HEK293 (cell line): ENCODE measurements around the gene EVI2B.

ENCODE experiments used
- CTCF ChIP-seq: fragments of 450-650 bp; formaldehyde crosslinking; IDR thresholded peaks from 2 replicates; pipeline ENCODE4 v1.5.1; 2016; ENCODE audit warnings: missing biosample characterization, missing genetic modification characterization
- HOXA7 ChIP-seq: sonication (generic); formaldehyde crosslinking; IDR thresholded peaks from 2 replicates; pipeline ENCODE4 v1.8.1; 2022; ENCODE audit warnings: missing genetic modification reagents, borderline replicate concordance
- MZF1 ChIP-seq: fragments of 450-650 bp; formaldehyde crosslinking; IDR thresholded peaks from 2 replicates; pipeline ENCODE4 v1.5.1; 2017; ENCODE audit warnings: missing biosample characterization, missing genetic modification characterization, borderline replicate concordance
- REST ChIP-seq: fragments of 450-650 bp; formaldehyde crosslinking; IDR thresholded peaks from 2 replicates; pipeline ENCODE4 v1.5.1; 2016; ENCODE audit warnings: missing biosample characterization, missing genetic modification characterization
- YY1 ChIP-seq: fragments of 450-650 bp; formaldehyde crosslinking; IDR thresholded peaks from 2 replicates; pipeline ENCODE4 v1.5.1; 2018; ENCODE audit warnings: missing biosample characterization, missing genetic modification characterization
- ZFP3 ChIP-seq: fragments of 450-650 bp; formaldehyde crosslinking; IDR thresholded peaks from 2 replicates; pipeline ENCODE4 v1.5.1; 2016; ENCODE audit warnings: low read depth, missing biosample characterization, missing genetic modification characterization
- ZFP41 ChIP-seq: fragments of 450-650 bp; formaldehyde crosslinking; IDR thresholded peaks from 2 replicates; pipeline ENCODE4 v1.5.1; 2016; ENCODE audit warnings: missing biosample characterization, missing genetic modification characterization, borderline replicate concordance
- ZNF146 ChIP-seq: fragments of 450-650 bp; formaldehyde crosslinking; IDR thresholded peaks from 2 replicates; pipeline ENCODE4 v1.5.1; 2016; ENCODE audit warnings: missing biosample characterization, missing genetic modification characterization
- ZNF19 ChIP-seq: fragments of 450-650 bp; formaldehyde crosslinking; IDR thresholded peaks from 2 replicates; pipeline ENCODE4; 2016; ENCODE audit warnings: missing biosample characterization, missing genetic modification characterization, low read depth
- ZNF596 ChIP-seq: fragments of 450-650 bp; IDR thresholded peaks from 2 replicates; pipeline ENCODE4 v1.5.0; 2018; ENCODE audit warnings: missing biosample characterization, mild to moderate bottlenecking, missing genetic modification characterization, moderate library complexity
- TF ChIP-seq, protein P1 (sequence below): fragments of 450-650 bp; formaldehyde crosslinking; IDR thresholded peaks from 2 replicates; pipeline ENCODE4 v1.5.1; 2016; ENCODE audit warnings: missing biosample characterization, missing genetic modification characterization, low read depth

- TF ChIP-seq HOXA7 (no peak), ZFP3 (no peak), ZNF596 (tag by site-specific recombination) (no peak), CTCF (no peak), ZFP41 (tag by site-specific recombination) (no peak), REST (tag by site-specific recombination) (peak; percentile 56; the same call in 1 of the 2 replicates), ZNF146 (tag by site-specific recombination) (no peak), YY1 (tag by site-specific recombination) (no peak), ZNF19 (no peak), MZF1 (tag by site-specific recombination) (no peak)
- TF ChIP-seq, protein P1, sequence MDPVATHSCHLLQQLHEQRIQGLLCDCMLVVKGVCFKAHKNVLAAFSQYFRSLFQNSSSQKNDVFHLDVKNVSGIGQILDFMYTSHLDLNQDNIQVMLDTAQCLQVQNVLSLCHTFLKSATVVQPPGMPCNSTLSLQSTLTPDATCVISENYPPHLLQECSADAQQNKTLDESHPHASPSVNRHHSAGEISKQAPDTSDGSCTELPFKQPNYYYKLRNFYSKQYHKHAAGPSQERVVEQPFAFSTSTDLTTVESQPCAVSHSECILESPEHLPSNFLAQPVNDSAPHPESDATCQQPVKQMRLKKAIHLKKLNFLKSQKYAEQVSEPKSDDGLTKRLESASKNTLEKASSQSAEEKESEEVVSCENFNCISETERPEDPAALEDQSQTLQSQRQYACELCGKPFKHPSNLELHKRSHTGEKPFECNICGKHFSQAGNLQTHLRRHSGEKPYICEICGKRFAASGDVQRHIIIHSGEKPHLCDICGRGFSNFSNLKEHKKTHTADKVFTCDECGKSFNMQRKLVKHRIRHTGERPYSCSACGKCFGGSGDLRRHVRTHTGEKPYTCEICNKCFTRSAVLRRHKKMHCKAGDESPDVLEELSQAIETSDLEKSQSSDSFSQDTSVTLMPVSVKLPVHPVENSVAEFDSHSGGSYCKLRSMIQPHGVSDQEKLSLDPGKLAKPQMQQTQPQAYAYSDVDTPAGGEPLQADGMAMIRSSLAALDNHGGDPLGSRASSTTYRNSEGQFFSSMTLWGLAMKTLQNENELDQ (tag by site-specific recombination) = no peak
Observed at GRCh38 chr17:31297090-31297489, 16.8 kb downstream of the EVI2B start, which contains the start of gene OMG.
